8988T (cell line): ENCODE measurements around the gene EFCAB12.

Experiments
- DNase-seq: peaks from one replicate; pipeline ENCODE4 v3.0.0; 2011

The EFCAB12 gene

GRCh38 chr3:129442947-129443346 lies 14.5 kb upstream of the EFCAB12 start:
- no peak for DNase-seq

- DNase-seq = no peak
These were observed 14.1 kb upstream of the EFCAB12 start for GRCh38 chr3:129442486-129442885.

DNA sequence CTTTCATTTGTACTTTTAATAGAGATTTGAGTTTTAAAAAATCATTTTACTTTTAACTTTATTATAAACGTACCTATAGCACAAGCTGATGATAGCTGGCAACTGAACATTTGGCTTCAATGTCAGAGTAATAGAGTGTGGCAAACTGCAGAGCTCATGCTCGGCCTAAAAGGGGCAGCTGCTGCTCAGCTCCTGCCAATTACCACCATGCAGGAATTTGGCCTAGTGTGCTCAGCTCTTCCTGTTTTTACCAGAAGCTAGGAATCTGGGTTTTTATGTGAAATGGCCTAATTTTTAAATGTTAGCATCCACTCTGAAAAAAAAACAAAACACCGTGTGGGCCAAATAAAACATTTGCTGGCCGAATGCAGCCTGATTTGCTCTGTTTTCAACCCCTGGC lies 13.3 kb upstream of the EFCAB12 start:
- DNase-seq = no peak

- no peak for DNase-seq
These were observed 12.8 kb upstream of the EFCAB12 start for GRCh38 chr3:129441215-129441614.

DNA sequence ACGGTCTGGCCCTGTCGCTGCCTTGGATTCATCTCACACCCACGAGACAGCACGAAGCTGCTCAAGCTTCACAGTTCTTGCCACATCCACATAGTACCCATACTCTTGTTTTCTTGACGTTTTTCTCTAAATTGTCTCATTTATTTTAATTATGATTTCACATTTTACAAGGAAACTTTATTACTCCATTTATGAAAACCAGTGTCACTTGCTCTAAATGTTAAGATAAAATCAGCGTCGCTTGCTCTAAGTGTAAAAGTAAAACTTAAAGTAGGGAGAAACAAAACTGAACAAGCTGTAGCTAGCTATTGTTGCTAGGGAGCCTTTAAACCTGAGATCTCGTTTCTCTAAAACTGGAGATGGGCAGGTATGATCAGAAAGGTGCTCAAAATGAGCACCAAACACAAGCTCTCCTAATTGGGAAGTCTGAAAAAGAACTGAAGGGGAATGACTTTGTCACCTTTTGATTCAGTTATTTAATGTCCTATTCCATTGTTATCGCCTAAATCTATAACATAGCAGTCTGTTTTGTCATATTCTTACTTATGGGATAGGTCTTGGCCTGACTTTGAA lies 12.3 kb upstream of the EFCAB12 start:
- DNase-seq = no peak

GRCh38 chr3:129439817-129440617 lies 11.6 kb upstream of the EFCAB12 start, which contains the start of the genes IFT122 and MBD4:
Gene IFT122, plus strand, starts transcription at chr3:129440224. Its CDS starts 107 bp downstream, at chr3:129440331.
Gene MBD4, minus strand, starts transcription at chr3:129439948. Its CDS starts 115 bp downstream, at chr3:129439833.
- peak; percentile 81 for DNase-seq

DNA sequence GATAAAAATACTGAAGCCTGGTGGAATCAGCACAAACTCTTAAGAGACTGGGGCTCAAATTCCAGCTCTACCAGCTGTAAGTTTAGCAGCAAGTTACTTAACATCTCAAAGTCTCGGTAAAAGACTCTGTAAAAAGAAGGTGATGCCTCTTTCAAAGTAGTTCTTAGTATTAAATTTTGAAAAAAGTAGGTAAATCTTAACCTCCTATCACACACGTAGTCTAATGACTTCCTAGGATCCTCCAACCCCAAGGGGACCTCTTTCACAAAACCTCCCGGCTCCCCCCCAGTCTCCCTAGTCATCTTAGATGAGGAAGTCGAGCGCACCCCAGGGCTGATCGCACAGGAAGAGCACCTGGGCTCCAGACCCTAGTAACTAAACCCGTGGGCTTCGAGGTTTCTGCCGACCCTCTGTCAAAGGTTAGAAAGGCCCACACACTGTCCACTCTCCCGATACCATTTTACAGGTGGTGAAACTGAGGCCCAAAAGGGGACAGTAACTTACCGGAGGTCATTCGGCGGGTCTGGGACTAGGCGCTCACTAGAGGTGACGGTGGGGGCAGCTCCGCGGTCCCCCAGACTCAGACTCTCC lies 10.9 kb upstream of the EFCAB12 start:
- no peak for DNase-seq

DNA sequence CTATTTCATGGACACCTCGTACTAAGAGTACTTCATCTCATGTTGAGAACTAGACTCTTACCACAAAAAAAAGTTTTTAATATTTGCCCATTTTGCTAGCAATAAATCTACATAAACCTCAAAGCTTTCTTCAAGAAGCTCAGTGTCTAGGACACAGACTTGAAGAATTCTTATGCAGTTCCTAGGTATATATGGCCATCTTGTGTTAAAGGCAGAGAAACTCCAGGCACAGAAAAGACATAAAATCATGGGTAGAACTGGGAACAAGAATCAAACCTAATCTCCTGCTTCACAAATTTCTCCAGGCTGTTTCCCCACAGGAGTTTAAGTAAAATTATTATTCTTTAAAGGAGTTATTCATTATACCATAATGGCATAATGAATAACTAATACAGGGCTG lies 6.9 kb upstream of the EFCAB12 start:
- no peak for DNase-seq

GRCh38 chr3:129434140-129434539 lies 5.7 kb upstream of the EFCAB12 start:
- DNase-seq = no peak

GRCh38 chr3:129433565-129433964 lies 5.1 kb upstream of the EFCAB12 start:
- DNase-seq = no peak

- no peak for DNase-seq
These were observed 4.2 kb upstream of the EFCAB12 start for GRCh38 chr3:129432671-129433070.

DNA sequence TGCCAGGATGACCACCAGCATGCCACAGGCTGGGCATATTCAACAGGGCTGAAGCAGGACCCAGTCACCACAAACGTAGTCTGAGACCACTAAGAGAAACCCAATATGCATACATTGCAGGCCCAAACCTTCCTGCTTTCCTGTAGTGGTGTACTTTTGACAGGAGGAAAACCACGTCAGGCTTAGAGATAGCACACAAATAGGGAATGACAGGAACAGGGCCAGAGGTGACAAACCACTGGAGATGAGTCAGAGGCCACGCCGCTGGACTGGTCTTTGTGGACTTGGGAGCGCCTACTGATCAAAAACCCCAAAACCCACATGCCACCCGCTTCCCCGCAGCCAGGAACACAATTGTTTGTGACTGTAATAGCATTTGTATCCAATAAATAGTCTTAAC lies 3.6 kb upstream of the EFCAB12 start:
- DNase-seq = no peak

DNA sequence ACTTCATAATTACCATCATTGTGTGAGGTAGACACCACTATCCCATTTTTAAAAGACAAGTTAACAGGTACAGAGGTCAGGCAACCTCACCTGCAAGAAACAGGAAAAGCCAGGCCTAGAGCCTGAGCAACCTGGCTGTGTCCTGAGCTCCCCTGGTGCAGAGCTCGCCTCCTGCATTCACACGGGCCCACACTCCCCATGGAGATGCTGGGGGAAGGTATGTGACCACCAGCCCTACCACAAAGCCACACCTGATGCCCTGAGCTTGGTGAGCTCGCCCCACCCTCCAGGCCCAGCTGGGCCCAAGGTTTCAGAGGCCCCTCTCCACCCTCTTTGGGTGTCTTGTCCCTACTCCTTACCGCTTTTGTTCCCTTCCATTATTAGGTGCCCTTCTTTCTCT lies 1.2 kb upstream of the EFCAB12 start:
- DNase-seq = no peak

DNA sequence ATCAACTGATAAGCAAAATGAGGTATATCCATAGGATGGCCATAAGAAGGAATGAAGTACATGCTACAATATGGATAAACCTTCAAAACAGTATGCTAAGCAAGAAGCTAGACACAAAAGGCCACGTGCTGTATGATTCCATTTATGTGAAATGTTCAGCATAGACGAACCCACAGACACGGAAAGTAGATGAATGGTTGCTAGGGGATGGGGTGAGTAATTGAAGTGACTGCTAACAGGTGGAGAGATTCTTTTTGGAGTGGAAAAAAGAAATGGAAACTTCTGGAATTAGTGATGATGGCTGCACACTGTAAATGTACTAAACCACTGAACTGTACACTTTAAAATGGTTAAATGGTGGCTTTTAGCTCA lies 630 bp upstream of the EFCAB12 start:
- no peak for DNase-seq

- DNase-seq = no peak
These were observed 445 bp downstream of the EFCAB12 start for GRCh38 chr3:129428007-129428375.

GRCh38 chr3:129425619-129426018 lies 2.8 kb downstream of the EFCAB12 start:
- no peak for DNase-seq

DNA sequence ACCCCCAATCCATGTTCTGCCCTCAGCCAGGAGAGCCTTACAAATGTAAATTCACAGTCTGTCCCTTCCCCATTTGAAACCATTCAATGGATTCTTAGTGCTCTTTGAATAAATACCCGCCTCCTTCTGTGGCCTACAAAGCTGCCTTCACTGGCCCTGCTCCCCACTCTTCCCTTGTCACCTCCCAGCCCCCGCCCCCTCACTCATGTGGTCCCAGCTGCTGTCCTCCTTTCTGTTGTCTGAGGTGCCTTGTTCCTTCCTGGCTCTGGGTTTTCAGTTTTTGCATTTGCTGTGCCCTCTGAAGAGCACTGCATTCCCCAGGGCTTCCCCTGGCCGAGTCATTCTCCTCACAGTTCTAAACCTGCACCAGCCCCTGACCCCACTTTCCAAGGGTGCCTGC lies 3.2 kb downstream of the EFCAB12 start:
- no peak for DNase-seq

DNA sequence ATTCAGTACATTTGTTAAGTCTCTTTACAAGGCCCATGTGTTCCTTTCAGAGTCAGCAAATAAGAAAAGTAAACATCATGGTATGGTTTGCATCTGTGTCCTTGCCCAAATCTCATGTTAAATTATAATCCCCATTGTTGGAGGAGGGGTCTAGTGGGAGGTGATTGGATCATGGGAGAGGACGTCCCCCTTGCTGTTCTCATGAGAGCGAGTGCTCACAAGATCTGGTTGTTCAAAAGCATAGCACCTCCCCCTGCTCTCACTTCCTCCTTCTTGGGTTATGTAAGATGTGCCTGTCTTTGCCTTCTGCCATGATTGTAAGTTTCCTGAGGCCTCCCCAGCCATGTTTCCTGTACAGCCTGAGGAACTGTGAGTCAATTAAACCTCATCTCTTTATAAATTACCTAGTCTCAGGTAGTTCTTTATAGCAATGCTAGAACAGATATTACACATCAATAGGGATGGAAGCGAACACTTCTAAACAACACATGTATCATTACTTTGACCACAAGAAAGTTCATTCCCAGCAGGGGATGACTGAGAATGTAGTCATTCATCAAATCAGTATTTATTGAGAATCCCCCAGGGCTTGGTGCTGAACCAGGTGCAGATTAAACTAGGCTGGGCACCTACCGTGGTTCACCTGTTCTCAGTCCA lies 4.1 kb downstream of the EFCAB12 start:
- DNase-seq = no peak

DNA sequence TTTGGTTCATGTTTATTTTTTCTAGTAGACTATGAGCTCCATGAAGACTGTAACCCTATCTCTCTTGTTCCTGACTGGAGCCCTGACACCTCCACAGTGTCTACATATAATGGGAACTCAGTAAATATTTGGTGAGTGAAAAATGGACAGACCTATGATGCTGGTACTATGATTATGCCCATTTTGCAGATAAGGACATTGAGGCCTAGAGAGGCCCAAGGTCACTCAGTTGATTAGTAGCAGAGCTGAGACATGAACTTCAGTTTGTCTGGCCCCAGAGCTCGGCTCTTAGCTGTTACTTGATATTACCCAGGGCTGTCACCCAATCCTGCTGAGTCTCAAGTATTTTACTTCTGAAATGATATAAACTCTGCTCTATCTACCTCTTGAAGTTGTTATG lies 5.5 kb downstream of the EFCAB12 start:
- no peak for DNase-seq

- no peak for DNase-seq
These were observed 6.3 kb downstream of the EFCAB12 start for GRCh38 chr3:129421988-129422745.

DNA sequence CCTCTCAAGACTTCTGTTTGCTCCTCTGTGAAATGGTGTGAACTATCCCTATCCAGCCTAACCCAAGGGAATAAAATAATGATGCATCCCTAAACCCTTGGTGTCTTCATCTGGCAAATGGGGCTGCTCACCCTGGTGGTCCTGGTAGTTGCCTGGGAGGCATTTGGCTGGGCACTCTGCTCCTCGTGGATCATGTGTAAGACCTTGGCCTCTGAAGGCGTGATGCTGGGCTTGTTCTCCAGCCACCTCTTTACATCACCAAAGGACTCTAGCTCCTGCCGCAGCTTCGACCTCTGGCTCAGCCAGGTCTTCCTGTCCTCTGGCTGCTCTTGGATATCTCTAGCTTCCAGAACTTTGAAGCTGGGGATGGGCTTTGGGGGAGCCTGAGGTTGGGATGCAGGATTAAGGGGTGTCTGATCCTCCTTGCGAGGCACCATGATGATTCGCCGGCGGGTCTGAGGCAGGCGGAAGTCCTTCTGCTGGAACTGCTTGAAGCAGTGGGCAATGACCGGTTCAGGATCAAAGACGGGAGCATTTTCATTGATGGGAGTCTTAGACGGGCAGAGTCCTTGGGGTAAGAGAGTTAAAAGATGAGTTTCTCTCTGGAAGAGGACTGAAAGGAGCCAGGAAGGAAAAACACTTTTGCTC lies 7.1 kb downstream of the EFCAB12 start:
- DNase-seq = no peak

DNA sequence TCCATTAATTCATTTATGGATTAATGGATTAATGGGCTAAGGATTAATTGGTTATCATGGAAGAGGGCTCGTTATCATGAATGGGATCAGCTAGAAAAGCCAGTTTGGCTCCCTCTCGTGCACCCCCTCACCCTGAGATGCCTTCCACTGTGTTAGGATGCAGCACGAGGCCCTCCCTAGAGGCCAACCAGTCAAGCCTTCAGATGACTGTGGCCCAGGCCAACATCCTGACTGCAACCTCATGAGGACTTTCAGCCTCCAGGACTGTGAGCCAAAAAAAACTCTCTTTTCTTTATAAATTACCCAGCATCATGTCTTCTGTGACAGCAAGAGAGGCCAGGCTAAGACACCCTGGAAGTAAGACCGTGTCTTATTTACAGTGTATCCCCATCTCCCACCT lies 9.0 kb downstream of the EFCAB12 start:
- no peak for DNase-seq
